GM06990 (cell line): Measurements from ENCODE around the gene CLIC3.

ENCODE experiments used
- DNase-seq: peaks from one replicate; pipeline ENCODE4 v3.0.0-alpha.2; 2011; ENCODE audit not compliant: insufficient read length; ENCODE audit errors: extremely low read depth
- H3K27me3 ChIP-seq: replicated peaks from 2 replicates; pipeline ENCODE4 v1.6.0; 2011; ENCODE audit warnings: low read length; ENCODE audit not compliant: control insufficient read depth, insufficient read depth
- H3K36me3 ChIP-seq: 2 replicates; pipeline ENCODE4 v1.5.1; 2011; ENCODE audit warnings: low read length; ENCODE audit not compliant: control insufficient read depth, insufficient read depth
- H3K4me3 ChIP-seq: replicated peaks from 2 replicates; pipeline ENCODE4 v1.5.1; 2011; ENCODE audit warnings: low read depth, mild to moderate bottlenecking, control low read depth, low read length
- TF ChIP-seq, protein P1 (sequence below): IDR thresholded peaks from 2 replicates; pipeline ENCODE4 v1.5.1; 2011; ENCODE audit warnings: low read length, control low read depth, mild to moderate bottlenecking, inconsistent platforms; ENCODE audit not compliant: insufficient read depth, poor library complexity, severe bottlenecking

CLIC3 gene

DNA sequence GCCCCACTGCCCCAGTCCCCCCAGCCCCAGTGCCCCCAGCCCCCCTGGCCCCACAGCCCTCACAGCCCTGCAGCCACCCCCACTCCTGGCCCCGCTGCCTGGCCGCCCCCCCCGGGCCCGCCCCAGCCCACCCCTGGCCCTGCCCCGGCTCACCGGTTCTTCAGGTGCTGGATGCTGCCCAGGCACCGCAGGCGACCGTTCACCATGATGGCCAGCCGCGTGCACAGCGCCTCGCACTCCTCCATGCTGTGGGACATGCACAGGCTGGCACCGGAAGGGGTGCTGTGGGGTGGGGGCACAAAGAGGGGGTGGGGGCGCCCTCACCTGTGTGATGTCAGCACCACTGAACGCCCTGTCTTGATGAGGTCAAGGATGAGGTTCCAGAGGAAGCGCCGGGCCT, 12.8 kb upstream of the CLIC3 start:
- no peak for DNase-seq
- TF ChIP-seq, protein P1, sequence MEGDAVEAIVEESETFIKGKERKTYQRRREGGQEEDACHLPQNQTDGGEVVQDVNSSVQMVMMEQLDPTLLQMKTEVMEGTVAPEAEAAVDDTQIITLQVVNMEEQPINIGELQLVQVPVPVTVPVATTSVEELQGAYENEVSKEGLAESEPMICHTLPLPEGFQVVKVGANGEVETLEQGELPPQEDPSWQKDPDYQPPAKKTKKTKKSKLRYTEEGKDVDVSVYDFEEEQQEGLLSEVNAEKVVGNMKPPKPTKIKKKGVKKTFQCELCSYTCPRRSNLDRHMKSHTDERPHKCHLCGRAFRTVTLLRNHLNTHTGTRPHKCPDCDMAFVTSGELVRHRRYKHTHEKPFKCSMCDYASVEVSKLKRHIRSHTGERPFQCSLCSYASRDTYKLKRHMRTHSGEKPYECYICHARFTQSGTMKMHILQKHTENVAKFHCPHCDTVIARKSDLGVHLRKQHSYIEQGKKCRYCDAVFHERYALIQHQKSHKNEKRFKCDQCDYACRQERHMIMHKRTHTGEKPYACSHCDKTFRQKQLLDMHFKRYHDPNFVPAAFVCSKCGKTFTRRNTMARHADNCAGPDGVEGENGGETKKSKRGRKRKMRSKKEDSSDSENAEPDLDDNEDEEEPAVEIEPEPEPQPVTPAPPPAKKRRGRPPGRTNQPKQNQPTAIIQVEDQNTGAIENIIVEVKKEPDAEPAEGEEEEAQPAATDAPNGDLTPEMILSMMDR: no peak
- Histone ChIP-seq H3K36me3 (no peaks in the 10 kb centered on the region), H3K4me3 (no peak overlapping the region), H3K27me3 (no peaks in the 10 kb centered on the region)

DNA sequence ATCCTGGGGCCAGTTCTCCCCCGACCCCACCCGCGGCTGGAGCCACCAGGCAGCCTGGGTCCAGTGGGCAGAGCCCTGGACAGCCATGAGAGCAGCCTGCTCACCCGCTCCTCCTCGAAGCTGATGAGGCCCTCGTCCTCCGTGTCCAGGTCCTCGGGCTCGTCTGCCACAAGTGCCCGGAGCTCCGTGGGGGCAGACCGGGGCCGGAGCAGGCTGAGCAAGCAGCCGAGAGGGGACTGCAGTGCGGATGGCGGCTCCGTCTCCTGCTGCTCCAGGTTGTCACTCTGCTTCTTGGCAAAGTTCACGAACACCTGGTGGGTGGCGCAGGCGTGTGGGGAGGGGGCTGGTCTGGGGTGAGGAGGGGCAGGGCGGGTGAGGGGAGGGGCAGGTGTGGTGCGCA, 11.9 kb upstream of the CLIC3 start:
- DNase-seq: no peak
- Histone ChIP-seq H3K36me3 (no peaks in the 10 kb centered on the region), H3K4me3 (no peak overlapping the region), H3K27me3 (no peaks in the 10 kb centered on the region)
- TF ChIP-seq, protein P1: no peak

DNA sequence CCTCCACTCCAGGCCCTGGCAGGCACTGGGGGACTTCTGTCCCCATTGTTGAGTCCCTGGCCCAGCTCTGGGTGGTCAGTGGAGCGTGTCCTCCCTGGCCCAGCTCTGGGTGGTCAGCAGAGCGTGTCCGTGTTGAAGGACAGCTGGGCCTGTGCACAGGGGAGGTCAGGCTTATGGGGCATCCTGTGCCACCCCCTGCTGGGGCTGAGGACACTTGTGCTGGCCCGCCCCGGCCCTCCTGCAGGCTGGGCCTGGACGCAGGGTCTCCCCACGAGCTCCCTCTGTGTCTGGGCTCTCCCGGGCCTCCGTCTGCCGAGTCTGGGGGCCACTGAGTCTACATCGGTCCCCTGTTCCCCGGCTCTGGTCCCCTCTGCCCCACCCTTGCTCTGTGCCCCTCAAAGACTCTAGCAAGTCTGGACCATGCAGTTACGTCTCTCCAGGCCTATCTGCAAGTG, 11.5 kb upstream of the CLIC3 start:
- Histone ChIP-seq H3K27me3 (no peaks in the 10 kb centered on the region), H3K4me3 (no peak overlapping the region), H3K36me3 (no peaks in the 10 kb centered on the region)
- DNase-seq: no peak
- TF ChIP-seq, protein P1: no peak

DNA sequence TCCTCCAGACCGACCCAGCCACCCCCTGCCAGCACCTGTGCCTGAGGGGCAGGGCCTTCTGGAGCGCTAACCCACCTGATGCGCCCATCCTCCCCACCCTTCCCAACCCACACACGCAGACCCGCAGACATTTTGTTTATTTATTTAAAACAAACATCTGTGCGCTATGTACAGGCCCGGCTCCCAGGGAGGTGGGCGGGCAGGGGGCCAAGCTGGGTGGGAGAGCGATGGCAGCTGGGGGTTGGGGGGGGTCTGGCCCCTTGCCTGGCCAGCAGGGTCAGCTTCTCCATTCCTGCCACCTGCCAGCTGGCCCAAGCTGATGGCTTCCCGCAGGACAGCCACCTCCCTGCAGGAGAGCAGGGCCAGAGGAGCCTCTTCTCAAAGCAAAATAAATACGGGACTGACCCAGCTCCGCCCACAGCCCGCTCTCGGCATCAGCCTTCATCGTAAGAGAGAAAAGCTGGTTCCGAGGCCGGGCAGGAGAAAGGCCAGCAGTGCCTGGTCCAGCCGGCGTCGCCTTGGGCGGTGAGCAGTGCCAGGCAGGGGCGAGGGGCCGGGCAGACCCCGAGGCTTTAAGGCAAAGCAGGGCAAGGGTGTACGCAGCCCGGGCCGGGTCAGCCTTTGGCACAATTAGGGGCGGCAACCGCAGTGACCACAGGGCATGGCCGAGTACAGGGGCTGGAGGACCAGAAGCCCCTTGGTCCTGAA, 10.9 kb upstream of the CLIC3 start:
- no peaks in the 10 kb centered on the region for H3K36me3 ChIP-seq
- DNase-seq: no peak
- TF ChIP-seq, protein P1: no peak
- no peak overlapping the region for H3K4me3 ChIP-seq
- no peaks in the 10 kb centered on the region for H3K27me3 ChIP-seq

DNA sequence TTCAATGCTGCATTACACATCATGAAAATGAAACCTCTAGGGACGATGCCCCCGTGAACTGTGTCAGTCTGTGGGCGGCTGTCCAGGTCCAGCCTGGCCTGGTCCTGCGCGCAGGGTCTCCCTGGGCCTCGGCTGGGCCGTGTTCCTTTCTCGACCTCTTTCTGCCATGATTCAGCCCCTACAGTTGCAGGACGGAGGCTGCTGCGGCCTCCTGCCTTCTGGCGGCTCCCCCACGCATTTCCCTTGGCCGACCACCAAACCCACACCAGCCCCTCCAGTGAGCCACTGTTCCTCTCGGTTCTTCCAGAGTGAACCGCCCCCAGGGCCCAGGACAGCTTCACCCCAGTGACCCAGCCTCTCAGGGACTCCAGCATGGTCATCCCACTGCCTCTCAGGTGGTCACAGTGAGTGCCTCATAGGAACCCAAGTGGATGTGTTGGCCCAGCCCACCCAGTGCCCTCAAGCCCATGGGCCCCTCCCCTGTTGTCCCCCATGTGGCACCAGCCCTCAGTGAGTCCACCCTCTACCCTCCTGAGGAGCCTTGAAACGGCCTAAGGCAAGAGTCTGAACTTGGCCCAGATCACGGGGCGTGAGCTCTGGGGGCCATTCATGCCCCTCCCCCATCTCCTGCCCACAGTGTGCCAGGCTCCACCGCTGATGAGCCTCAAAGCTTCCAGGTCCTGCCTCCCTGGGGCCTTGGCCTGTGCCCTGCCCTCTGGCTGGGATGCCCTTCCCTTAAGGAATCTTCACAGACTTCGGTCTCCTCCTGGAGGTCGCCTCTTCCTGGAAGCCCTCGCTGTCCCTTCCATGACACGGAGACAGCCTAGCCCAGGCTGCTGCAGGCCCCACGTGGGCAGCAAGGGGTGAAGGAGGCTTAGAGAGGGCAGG, 10.0 kb upstream of the CLIC3 start:
- Histone ChIP-seq H3K36me3 (no peaks in the 10 kb centered on the region), H3K27me3 (no peaks in the 10 kb centered on the region; the same call in 1 of the 2 replicates), H3K4me3 (no peak overlapping the region)
- TF ChIP-seq, protein P1: no peak
- no peak for DNase-seq
